ENCODE measurements around the gene RCC2.
A peak's percentile ranks its signal among the peaks of the same experiment; 100 is the strongest.

RCC2 gene

GRCh38 chr1:17441993-17442357, 2.5 kb upstream of the RCC2 start:
- no peak for DNase-seq (ENCODE audit: low read depth)

GRCh38 chr1:17441265-17441992, 2.0 kb upstream of the RCC2 start:
- peak; percentile 83 for DNase-seq (ENCODE audit: low read depth)

GRCh38 chr1:17440827-17441168, 1.3 kb upstream of the RCC2 start:
- DNase-seq (ENCODE audit: low read depth): no peak

GRCh38 chr1:17440074-17440826, 773 bp upstream of the RCC2 start:
- DNase-seq (ENCODE audit: low read depth): no peak

GRCh38 chr1:17438318-17439249, 893 bp downstream of the RCC2 start:
- DNase-seq (ENCODE audit: low read depth): no peak

GRCh38 chr1:17437580-17438317, 1.7 kb downstream of the RCC2 start:
- DNase-seq (ENCODE audit: low read depth): no peak

- no peak for DNase-seq (ENCODE audit: low read depth)
Measured at GRCh38 chr1:17437260-17437579, 2.3 kb downstream of the RCC2 start.

GRCh38 chr1:17436380-17437174, 2.9 kb downstream of the RCC2 start:
- DNase-seq (ENCODE audit: low read depth): no peak

- DNase-seq (ENCODE audit: low read depth): no peak
Measured at GRCh38 chr1:17434601-17435000, 4.9 kb downstream of the RCC2 start.

- DNase-seq (ENCODE audit: low read depth): no peak
Measured at GRCh38 chr1:17434016-17434415, 5.5 kb downstream of the RCC2 start.

- DNase-seq (ENCODE audit: low read depth): no peak
Measured at GRCh38 chr1:17433261-17433660, 6.2 kb downstream of the RCC2 start.

- no peak for DNase-seq (ENCODE audit: low read depth)
Measured at GRCh38 chr1:17432412-17432811, 7.1 kb downstream of the RCC2 start.

- DNase-seq (ENCODE audit: low read depth): no peak
Measured at GRCh38 chr1:17429183-17429582, 10.3 kb downstream of the RCC2 start.

GRCh38 chr1:17427696-17428660, 11.5 kb downstream of the RCC2 start:
- DNase-seq (ENCODE audit: low read depth): no peak

GRCh38 chr1:17425806-17426600, 13.5 kb downstream of the RCC2 start:
- no peak for DNase-seq (ENCODE audit: low read depth)

- DNase-seq (ENCODE audit: low read depth): no peak
Measured at GRCh38 chr1:17423781-17424245, 15.7 kb downstream of the RCC2 start.

GRCh38 chr1:17422461-17422860, 17.0 kb downstream of the RCC2 start:
- no peak for DNase-seq (ENCODE audit: low read depth)

- no peak for DNase-seq (ENCODE audit: low read depth)
Measured at GRCh38 chr1:17420391-17420918, 19.0 kb downstream of the RCC2 start.
